Pulmonary artery endothelial cell (primary cell): ENCODE measurements around the gene EFNA3. TPM values are rescaled to one million over a fixed set of nuclear protein-coding genes. Genes with fewer than 3 reads are reported as not detected.
A peak's percentile ranks its signal among the peaks of the same experiment; 100 is the strongest.

ENCODE experiments used
- DNase-seq: peaks from one replicate; pipeline ENCODE4 v3.0.0-alpha.2; 2011; ENCODE audit warnings: low read depth, low spot score
- total RNA-seq: library from RNA; depleted of rRNA; stranded (reverse); fragments of >200 nt; gene quantifications from 2 replicates; pipeline ENCODE4 v1.2.3, GENCODE V29; 2014

Gene EFNA3
- total RNA-seq, 1 donor from 2014 or later: 1.9 TPM

GRCh38 chr1:155130272-155131006, 51.8 kb downstream of the EFNA3 start:
- no peak for DNase-seq

- DNase-seq: no peak
Observed at GRCh38 chr1:155131285-155131684, 52.6 kb downstream of the EFNA3 start.

GRCh38 chr1:155131856-155132255, 53.2 kb downstream of the EFNA3 start:
- no peak for DNase-seq

- DNase-seq: no peak
Observed at GRCh38 chr1:155133799-155134281, 55.2 kb downstream of the EFNA3 start.

GRCh38 chr1:155134322-155134721, 55.7 kb downstream of the EFNA3 start:
- no peak for DNase-seq

- peak; percentile 89 for DNase-seq
Observed at GRCh38 chr1:155134880-155135414, 56.3 kb downstream of the EFNA3 start.

- peak; percentile 79 for DNase-seq
Observed at GRCh38 chr1:155135415-155136028, 56.9 kb downstream of the EFNA3 start, which contains the start of gene SLC50A1. Gene SLC50A1, plus strand, starts transcription at chr1:155135852. Its CDS starts 60 bp downstream, at chr1:155135912.

GRCh38 chr1:155136748-155137147, 58.1 kb downstream of the EFNA3 start:
- no peak for DNase-seq

Other genes starting within 250 kb of the EFNA3 start
- gene KCNN3, start 208.6 kb upstream of the EFNA3 start, total RNA-seq: 0.20 and 1.4 TPM in 2 replicates
- gene PMVK, start 142.1 kb upstream of the EFNA3 start, total RNA-seq: 13.9 and 17.6 TPM in 2 replicates
- gene PBXIP1, start 122.7 kb upstream of the EFNA3 start, total RNA-seq: 78.0 and 94.9 TPM in 2 replicates
- gene PYGO2, start 117.1 kb upstream of the EFNA3 start, total RNA-seq: 6.3 and 7.2 TPM in 2 replicates
- gene SHC1, start 108.1 kb upstream of the EFNA3 start, total RNA-seq: 186 and 321 TPM in 2 replicates
- 78.0 and 143 TPM in 2 replicates for gene CKS1B, start 104.2 kb upstream of the EFNA3 start, total RNA-seq
- gene FLAD1, start 95.5 kb upstream of the EFNA3 start, total RNA-seq: 29.5 TPM in 2 replicates
- gene LENEP, start 85.3 kb upstream of the EFNA3 start, total RNA-seq: 0.56 and 0.66 TPM in 2 replicates
- 11.5 and 22.2 TPM in 2 replicates for gene ZBTB7B, start 76.0 kb upstream of the EFNA3 start, total RNA-seq
- gene DCST2, start 45.1 kb upstream of the EFNA3 start, total RNA-seq: 0.07 TPM in 1 of 2 replicates, not detected in the other
- gene DCST1, start 45.0 kb upstream of the EFNA3 start, total RNA-seq: not detected in 2 replicates
- gene ADAM15, start 27.5 kb upstream of the EFNA3 start, total RNA-seq: 265 and 328 TPM in 2 replicates
- gene EFNA4, start 15.1 kb upstream of the EFNA3 start, total RNA-seq: 6.5 and 10.9 TPM in 2 replicates
- gene EFNA1, start 49.0 kb downstream of the EFNA3 start, total RNA-seq: 53.3 and 57.0 TPM in 2 replicates
- 24.1 and 40.8 TPM in 2 replicates for gene SLC50A1, start 57.0 kb downstream of the EFNA3 start, total RNA-seq
- gene DPM3, start 61.7 kb downstream of the EFNA3 start, total RNA-seq: 29.2 and 31.1 TPM in 2 replicates
- 117 and 121 TPM in 2 replicates for gene KRTCAP2, start 94.5 kb downstream of the EFNA3 start, total RNA-seq
- 4.1 and 4.9 TPM in 2 replicates for gene TRIM46, start 95.0 kb downstream of the EFNA3 start, total RNA-seq
- 12.8 and 17.1 TPM in 2 replicates for gene THBS3, start 129.1 kb downstream of the EFNA3 start, total RNA-seq
- 45.1 and 54.2 TPM in 2 replicates for gene MTX1, start 129.9 kb downstream of the EFNA3 start, total RNA-seq
- 4.9 and 6.5 TPM in 2 replicates for gene ENTREP3, start 176.6 kb downstream of the EFNA3 start, total RNA-seq
- 32.3 and 45.2 TPM in 2 replicates for gene SCAMP3, start 183.5 kb downstream of the EFNA3 start, total RNA-seq
- gene CLK2, start 194.7 kb downstream of the EFNA3 start, total RNA-seq: 19.8 and 28.7 TPM in 2 replicates
- 0.40 and 0.53 TPM in 2 replicates for gene HCN3, start 198.6 kb downstream of the EFNA3 start, total RNA-seq
- gene PKLR, start 222.6 kb downstream of the EFNA3 start, total RNA-seq: not detected in 2 replicates
- 425 and 494 TPM in 2 replicates for gene FDPS, start 230.0 kb downstream of the EFNA3 start, total RNA-seq
- gene RUSC1, start 242.1 kb downstream of the EFNA3 start, total RNA-seq: 10.8 and 21.2 TPM in 2 replicates